22Rv1 (cell line): ENCODE data around the gene LITAFD.

Source experiments
- H3K27ac ChIP-seq: fragments of 450-650 bp; 2 replicates; pipeline ENCODE4 v1.5.1; 2017
- ZFX ChIP-seq: fragments of 450-650 bp; IDR thresholded peaks from 2 replicates; pipeline ENCODE4 v1.6.1; 2017; ENCODE audit warnings: antibody characterized with exemption, borderline replicate concordance
- TF ChIP-seq, protein P1 (sequence below): fragments of 450-650 bp; IDR thresholded peaks from 2 replicates; pipeline ENCODE4 v1.5.1; 2017; ENCODE audit warnings: mild to moderate bottlenecking

The LITAFD gene

DNA sequence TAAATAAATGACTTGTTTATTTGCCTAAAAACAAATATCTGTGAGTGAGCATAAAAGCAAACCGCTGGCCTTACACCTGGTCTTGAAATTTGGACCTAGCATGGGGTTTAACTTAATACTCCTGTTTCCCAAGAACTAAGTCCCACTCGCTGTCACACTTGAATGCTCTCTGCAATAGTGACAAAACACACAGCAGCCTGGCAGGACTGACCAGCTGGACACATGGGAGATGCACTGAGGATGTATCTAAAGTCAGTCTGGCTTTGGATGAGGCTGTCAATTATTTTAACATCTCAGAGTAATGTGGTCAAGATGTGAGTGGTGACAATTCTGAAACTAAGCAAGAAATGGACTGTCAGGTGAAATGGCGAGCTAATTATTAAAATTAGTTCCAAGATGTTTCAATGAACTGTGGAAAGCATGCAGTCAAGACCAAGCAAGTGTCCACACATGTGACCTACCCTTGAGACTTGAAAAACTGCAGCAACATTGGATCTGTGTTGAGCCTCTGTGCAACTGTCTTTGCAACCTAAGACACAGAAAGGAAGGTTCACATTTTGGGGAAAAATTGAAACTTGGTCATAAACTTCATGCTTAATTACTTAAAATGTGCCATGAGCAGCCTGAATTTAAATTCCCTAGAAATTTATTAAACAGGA is 16.6 kb downstream of the LITAFD start:
- no peak overlapping the region for H3K27ac ChIP-seq
- TF ChIP-seq, protein P1, sequence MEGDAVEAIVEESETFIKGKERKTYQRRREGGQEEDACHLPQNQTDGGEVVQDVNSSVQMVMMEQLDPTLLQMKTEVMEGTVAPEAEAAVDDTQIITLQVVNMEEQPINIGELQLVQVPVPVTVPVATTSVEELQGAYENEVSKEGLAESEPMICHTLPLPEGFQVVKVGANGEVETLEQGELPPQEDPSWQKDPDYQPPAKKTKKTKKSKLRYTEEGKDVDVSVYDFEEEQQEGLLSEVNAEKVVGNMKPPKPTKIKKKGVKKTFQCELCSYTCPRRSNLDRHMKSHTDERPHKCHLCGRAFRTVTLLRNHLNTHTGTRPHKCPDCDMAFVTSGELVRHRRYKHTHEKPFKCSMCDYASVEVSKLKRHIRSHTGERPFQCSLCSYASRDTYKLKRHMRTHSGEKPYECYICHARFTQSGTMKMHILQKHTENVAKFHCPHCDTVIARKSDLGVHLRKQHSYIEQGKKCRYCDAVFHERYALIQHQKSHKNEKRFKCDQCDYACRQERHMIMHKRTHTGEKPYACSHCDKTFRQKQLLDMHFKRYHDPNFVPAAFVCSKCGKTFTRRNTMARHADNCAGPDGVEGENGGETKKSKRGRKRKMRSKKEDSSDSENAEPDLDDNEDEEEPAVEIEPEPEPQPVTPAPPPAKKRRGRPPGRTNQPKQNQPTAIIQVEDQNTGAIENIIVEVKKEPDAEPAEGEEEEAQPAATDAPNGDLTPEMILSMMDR = no peak
- TF ChIP-seq ZFX = no peak

DNA sequence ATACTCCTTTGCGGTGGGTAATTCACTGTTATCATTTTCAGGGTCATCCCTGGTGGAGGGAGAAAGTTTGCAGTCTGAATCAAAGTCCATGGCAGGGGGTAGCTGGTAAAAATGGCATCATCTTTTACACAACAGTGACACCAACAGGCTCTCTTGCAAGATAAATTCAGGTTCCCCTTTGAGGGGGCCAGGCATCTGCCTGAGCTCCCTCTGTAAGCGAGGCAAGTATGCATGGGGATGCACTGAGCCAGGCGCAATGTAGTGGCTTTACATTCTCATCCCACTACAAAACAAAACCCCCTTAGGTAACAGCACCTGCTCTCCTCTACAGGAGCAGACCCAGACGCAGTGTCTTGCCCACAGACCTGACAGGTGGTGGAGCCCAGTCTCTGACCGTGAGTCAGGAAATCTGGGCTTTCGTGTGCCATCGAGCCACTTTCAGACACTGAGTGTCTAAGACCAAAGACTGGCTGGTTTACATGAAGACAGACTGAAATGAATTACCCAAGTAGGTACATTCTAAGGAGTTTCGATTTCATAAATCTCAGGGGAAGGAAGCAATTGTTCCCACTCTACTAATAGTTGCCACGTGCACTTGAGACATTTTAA is 17.7 kb downstream of the LITAFD start:
- no peak for TF ChIP-seq ZFX
- TF ChIP-seq, protein P1 = no peak
- no peak overlapping the region for H3K27ac ChIP-seq

DNA sequence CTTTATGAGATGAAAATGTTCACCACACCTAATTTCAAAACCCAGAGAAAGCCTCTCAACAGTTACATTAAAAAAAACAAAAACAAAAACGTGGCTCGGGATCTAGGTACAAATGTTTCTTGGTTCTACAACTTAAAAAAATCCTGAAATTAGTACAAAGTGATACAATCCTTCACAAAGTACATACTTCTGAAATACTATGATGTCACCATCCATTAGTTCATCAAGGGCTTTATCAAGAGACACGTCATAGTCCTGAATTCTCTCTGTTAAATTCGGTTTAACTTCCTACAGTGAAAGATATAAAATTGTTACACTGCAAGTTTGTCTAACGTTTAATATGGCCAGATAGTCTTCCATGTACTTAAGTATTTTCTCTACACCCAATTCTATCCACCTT is 18.2 kb downstream of the LITAFD start:
- TF ChIP-seq, protein P1 = no peak
- no peak for TF ChIP-seq ZFX
- no peak overlapping the region for H3K27ac ChIP-seq

DNA sequence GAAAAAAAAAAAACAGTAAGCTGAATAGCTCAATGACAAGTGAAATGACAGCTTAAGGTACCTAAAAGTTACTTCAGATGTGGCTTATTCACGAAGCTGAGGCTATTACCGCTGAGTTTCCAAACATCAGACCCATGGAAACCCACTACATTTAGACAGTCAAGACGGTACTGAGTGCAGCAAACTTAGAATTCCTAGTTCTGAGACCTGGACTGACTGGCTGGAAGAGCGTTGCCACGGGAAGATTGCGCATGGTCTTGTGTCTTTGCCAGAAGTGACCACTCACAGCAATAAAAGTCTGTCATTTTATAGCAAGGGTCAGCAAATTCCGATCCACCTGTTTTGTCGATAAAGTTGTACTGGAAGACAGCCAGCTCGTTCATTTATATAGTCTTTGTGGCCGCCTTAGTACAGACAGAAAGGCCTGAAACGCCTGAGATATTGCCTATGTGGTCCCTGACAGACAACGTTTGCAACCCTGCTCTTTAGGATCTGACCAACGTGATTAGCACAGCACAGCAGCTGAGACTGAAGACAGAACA is 19.2 kb downstream of the LITAFD start:
- TF ChIP-seq, protein P1 = no peak
- no peak for TF ChIP-seq ZFX
- no peak overlapping the region for H3K27ac ChIP-seq

DNA sequence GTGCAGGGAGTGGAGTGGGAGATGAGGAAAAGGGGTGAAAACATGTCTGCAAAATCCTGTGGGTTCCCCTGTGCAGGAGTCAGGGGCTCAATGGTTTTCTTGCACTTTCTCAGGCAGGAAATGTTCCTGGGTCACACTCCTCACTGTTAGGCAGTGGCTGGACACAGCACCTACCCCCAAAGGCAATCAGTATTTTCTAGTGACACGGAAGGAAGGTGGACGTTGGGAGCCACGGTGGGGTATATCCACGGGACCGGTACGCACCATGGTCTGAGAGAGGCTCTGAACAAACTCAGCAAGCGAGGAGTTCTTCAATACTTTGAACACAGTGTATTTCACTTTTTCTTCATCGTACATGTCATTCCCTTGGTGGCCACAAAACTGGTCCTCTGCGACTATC is 20.9 kb downstream of the LITAFD start:
- H3K27ac ChIP-seq = no peak overlapping the region
- TF ChIP-seq, protein P1 = no peak
- TF ChIP-seq ZFX = no peak

- H3K27ac ChIP-seq = no peak overlapping the region
Measured at GRCh38 chr16:8904018-8904430, 21.9 kb downstream of the LITAFD start.

More at GRCh38 chr16:8904018-8904430, 21.9 kb downstream of the LITAFD start:
- TF ChIP-seq ZFX = no peak
- TF ChIP-seq, protein P1 = no peak
